ENCODE results near the gene TMTC4. TPM values are rescaled to one million over a fixed set of nuclear protein-coding genes. Genes with fewer than 3 reads are reported as not detected.

The TMTC4 gene
- total RNA-seq, 1 donor from 2014 or later: 10.9 TPM

DNA sequence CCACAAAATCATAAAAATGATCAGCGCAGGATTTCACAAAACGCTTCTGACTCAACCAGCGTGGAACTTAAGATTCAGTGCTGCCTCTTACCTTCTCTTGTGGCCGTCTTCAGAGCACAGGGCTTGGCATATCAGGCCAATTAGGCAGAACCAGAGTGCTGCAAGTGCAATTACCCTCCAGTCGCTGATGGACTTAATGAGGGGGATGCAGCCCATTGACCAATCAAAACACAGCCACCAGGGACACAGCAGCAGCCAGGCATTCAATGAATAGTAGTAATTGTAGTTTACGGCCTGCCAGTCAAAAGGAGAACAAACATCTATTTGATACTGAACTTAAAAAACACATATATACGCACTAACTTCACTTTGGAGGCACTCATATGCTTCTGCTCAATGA lies 38.2 kb downstream of the TMTC4 start:
- Histone ChIP-seq H3K36me3 (peaks cover 65% of the 10 kb centered on the region), H3K27me3 (ENCODE audit: low read depth) (no peaks in the 10 kb centered on the region), H3K9me3 (no peaks in the 10 kb centered on the region), H3K27ac (no peak overlapping the region), H3K4me3 (no peak overlapping the region), H3K4me1 (no peaks in the 10 kb centered on the region)
- DNase-seq (no peak), ATAC-seq (no peak)
- intact Hi-C loops (cut with DNase I): no loop called here
- TF ChIP-seq, protein P1, sequence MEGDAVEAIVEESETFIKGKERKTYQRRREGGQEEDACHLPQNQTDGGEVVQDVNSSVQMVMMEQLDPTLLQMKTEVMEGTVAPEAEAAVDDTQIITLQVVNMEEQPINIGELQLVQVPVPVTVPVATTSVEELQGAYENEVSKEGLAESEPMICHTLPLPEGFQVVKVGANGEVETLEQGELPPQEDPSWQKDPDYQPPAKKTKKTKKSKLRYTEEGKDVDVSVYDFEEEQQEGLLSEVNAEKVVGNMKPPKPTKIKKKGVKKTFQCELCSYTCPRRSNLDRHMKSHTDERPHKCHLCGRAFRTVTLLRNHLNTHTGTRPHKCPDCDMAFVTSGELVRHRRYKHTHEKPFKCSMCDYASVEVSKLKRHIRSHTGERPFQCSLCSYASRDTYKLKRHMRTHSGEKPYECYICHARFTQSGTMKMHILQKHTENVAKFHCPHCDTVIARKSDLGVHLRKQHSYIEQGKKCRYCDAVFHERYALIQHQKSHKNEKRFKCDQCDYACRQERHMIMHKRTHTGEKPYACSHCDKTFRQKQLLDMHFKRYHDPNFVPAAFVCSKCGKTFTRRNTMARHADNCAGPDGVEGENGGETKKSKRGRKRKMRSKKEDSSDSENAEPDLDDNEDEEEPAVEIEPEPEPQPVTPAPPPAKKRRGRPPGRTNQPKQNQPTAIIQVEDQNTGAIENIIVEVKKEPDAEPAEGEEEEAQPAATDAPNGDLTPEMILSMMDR (IDR thresholded peaks at IDR 0.05): no peak

DNA sequence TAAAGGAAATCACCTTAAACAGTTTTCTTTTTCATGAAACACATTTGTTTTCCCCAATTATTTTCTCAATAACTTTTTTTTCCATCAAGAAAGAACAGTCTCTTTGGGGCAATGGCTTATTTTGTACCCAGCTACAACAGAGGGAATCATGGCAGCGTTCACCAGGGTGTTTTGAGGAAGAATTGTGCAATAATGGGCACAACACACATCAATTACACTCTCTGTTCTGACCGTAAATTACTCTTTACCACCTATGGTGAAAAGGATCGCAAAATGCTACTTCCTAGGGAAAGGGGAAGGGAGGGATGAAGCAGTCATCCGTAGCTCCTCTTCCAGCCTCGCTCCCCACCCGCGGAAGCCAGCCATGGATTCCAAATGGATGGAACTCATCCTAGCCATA lies 38.6 kb downstream of the TMTC4 start:
- Histone ChIP-seq H3K27ac (no peak overlapping the region), H3K27me3 (ENCODE audit: low read depth) (no peaks in the 10 kb centered on the region), H3K4me3 (no peak overlapping the region), H3K36me3 (peaks cover 65% of the 10 kb centered on the region), H3K9me3 (no peaks in the 10 kb centered on the region), H3K4me1 (no peaks in the 10 kb centered on the region)
- intact Hi-C loops (cut with DNase I): no loop called here
- TF ChIP-seq, protein P1 (IDR thresholded peaks at IDR 0.05): no peak
- no peak for ATAC-seq
- DNase-seq: no peak

DNA sequence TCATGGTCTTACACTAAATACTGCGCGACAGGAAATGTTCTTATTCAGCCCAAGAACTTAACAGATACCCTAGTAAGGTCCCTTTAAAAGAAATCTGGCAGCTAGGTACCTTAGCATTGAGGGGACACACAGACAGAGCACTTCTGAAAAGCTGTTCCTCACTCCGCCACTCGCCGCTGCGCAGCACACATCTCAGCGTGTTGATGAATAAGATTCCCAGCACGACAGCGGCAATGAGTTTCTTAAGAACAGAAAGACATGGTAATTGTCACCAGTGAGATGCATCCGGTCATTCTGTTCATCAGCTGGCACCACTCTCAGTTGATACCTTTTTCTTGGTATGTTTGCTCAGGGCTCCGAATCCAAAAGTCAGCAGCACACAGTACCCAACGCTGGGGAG lies 39.9 kb downstream of the TMTC4 start:
- Histone ChIP-seq H3K27ac (no peak overlapping the region), H3K9me3 (no peaks in the 10 kb centered on the region), H3K4me1 (no peaks in the 10 kb centered on the region), H3K36me3 (peaks cover 66% of the 10 kb centered on the region), H3K4me3 (no peak overlapping the region), H3K27me3 (ENCODE audit: low read depth) (no peaks in the 10 kb centered on the region)
- intact Hi-C loops (cut with DNase I): no loop called here
- ATAC-seq (no peak), DNase-seq (no peak)
- TF ChIP-seq, protein P1 (IDR thresholded peaks at IDR 0.05): no peak

DNA sequence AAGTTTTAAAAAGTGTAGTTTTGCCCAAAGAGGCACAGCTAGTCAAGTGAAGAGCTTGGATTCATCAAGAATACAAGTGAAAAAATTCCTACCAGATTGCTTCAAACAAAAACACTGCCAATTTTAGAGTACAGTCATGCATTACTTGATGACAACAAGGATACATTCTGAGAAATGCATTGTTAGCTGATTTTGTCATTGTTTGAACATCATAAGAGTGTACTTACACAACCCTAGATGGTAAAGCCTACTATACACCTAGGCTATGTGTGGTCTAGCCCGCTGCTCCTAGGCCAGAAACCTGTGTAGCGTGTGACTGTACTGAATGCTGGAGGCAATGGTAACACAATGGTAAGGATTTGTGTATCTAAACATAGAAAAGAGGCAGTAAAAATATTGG lies 41.1 kb downstream of the TMTC4 start:
- no peaks in the 10 kb centered on the region for H3K27me3 ChIP-seq (ENCODE audit: low read depth)
- H3K4me3 ChIP-seq: no peak overlapping the region
- intact Hi-C loops (cut with DNase I): no loop called here
- no peaks in the 10 kb centered on the region for H3K4me1 ChIP-seq
- peaks cover 69% of the 10 kb centered on the region for H3K36me3 ChIP-seq
- DNase-seq: no peak
- H3K27ac ChIP-seq: no peak overlapping the region
- TF ChIP-seq, protein P1 (IDR thresholded peaks at IDR 0.05): no peak
- peak; percentile 75 to 91 for ATAC-seq
- H3K9me3 ChIP-seq: no peaks in the 10 kb centered on the region

DNA sequence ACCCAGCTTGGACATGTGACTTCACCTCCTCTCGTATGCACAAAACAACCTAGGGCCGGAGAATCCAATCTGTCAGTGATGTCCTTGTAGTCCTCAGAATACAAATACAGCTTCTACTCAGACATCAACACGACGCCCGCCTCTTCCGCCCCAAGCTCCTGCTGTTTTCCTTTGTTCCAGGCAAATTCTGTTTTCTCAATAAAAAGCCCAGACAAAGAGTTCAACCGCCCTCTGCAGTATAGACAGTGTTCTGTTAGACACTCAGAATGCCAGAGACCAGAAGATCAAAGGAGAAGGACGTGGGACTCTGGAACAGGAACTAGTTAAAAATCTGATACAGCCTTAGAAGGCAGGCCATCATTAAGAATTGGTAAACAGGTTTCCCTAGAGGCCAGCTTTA lies 44.0 kb downstream of the TMTC4 start:
- no peak overlapping the region for H3K4me3 ChIP-seq
- H3K4me1 ChIP-seq: no peaks in the 10 kb centered on the region
- TF ChIP-seq, protein P1 (IDR thresholded peaks at IDR 0.05): no peak
- H3K9me3 ChIP-seq: no peaks in the 10 kb centered on the region
- H3K27ac ChIP-seq: no peak overlapping the region
- peaks cover 62% of the 10 kb centered on the region for H3K36me3 ChIP-seq
- H3K27me3 ChIP-seq (ENCODE audit: low read depth): no peaks in the 10 kb centered on the region
- DNase-seq (no peak), ATAC-seq (no peak)
- intact Hi-C loops (cut with DNase I): no loop called here

DNA sequence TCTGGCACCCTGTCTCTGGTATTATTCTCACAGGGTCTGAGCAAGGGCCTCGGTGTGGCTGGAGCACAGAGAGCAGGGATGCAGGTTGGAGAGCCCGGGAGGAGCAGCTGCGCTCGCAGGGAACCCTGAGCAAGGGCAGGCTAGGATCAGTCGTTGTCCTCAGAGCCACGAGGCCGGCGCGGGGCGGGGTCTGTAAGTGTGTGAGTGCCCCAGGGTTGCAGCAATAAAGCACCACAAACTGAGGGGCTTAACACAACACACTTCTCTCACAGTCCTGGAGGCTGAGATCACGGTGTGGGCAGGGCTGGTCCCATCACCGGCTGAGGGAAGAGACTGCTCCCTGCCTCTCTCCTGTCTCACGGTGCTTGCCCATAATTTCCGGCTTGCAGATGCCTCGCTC lies 47.5 kb downstream of the TMTC4 start:
- DNase-seq (no peak), ATAC-seq (no peak)
- TF ChIP-seq, protein P1 (IDR thresholded peaks at IDR 0.05): no peak

More for the DNA sequence above, 47.5 kb downstream of the TMTC4 start:
- H3K9me3 ChIP-seq: no peaks in the 10 kb centered on the region
- no peaks in the 10 kb centered on the region for H3K4me1 ChIP-seq
- no peak overlapping the region for H3K4me3 ChIP-seq
- H3K36me3 ChIP-seq: peaks cover 58% of the 10 kb centered on the region
- H3K27me3 ChIP-seq (ENCODE audit: low read depth): no peaks in the 10 kb centered on the region
- H3K27ac ChIP-seq: no peak overlapping the region
- intact Hi-C loops (cut with DNase I): no loop called here
